Fibroblast of skin of left biceps (primary cell): ENCODE measurements around the gene GCNT4.
"Not testable (repeated sequence)": the region's sequence is repeated elsewhere in the genome, so short reads cannot be mapped to it uniquely, and the experiment has no call there.

Source experiments
- DNase-seq, 2 experiments: peaks; one replicate each; pipeline ENCODE4 v3.0.0-alpha.2; 2013; ENCODE audit warnings: low read depth in 2 of 2

GCNT4 gene, protein sequence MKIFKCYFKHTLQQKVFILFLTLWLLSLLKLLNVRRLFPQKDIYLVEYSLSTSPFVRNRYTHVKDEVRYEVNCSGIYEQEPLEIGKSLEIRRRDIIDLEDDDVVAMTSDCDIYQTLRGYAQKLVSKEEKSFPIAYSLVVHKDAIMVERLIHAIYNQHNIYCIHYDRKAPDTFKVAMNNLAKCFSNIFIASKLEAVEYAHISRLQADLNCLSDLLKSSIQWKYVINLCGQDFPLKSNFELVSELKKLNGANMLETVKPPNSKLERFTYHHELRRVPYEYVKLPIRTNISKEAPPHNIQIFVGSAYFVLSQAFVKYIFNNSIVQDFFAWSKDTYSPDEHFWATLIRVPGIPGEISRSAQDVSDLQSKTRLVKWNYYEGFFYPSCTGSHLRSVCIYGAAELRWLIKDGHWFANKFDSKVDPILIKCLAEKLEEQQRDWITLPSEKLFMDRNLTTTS

DNA sequence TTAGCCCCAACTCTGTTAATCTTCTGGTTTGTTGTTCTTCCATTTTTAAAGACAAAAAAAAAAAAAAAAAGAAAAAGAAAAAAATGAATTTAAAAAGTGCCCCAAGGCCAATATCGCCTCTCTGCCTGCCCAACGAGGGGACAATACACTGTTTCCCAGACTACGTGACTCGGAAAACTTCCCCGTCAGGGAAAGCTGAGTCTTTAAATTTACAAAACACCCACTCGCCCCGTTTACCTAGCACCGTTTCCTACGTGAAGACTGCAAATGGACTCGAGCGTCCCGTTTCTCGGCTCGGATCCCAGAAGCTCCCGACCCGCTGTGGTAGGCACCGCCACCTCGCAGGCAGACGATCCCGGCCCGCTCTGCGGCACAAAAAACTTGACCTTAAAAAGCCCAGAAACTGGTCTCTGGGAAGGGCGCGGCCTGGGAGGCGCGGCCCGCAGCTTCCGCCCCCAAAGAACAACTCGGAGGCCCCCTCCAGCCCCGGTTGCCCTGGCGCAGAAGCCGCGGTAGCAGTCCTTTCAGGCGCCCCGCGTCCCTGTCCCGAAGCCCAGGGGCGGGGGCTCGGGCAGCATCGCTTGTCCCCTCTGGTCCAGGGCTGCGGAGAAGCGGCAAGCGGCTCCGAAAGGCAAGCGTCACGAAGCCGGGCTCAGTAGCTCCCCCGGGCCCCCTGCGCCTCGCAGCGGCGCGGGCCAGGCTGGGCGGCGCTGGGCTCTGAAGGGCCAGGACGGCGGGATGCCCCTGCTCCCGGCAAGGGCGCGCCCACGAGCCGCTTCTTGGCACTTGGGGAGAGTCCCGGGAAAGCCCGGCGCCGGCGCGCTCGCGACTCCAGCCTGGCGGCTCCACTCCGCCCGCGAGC lies at the start of gene GCNT4:
GCNT4 (minus strand) TSS at position 367 of the 862 bp plus-strand sequence. CDS start 22,521 bp downstream, outside the sequence.
- no peak for DNase-seq

- not testable (repeated sequence) for DNase-seq
Measured at GRCh38 chr5:75095956-75096355, 43.6 kb upstream of the GCNT4 start.

- no peak for DNase-seq
Measured at GRCh38 chr5:75091597-75091996, 39.2 kb upstream of the GCNT4 start.

DNA sequence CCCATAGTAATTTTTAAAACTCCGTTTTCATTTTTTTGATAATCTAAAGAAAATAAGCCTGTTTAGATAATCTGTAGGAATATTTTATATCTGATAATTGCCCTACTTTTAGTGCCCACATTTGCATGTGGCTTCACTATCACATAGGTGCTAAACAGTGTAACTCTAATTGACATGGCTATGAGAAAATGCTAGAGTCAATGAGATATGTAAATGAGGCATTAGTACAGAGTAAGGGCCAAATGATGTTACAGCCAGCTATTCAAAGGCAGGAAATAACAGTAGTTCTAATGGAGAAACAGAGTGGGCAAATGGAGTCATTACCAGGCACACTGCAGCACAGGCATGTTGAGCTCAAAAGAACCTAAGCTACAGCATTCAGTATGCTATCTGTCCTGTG lies 37.3 kb upstream of the GCNT4 start:
- DNase-seq: no peak

- no peak for DNase-seq
Measured at GRCh38 chr5:75089137-75089536, 36.8 kb upstream of the GCNT4 start.

- no peak for DNase-seq
Measured at GRCh38 chr5:75088648-75089047, 36.3 kb upstream of the GCNT4 start.

- no peak for DNase-seq
Measured at GRCh38 chr5:75081510-75081909, 29.2 kb upstream of the GCNT4 start.

GRCh38 chr5:75079346-75079745 lies 27.0 kb upstream of the GCNT4 start:
- DNase-seq: not testable (repeated sequence)

DNA sequence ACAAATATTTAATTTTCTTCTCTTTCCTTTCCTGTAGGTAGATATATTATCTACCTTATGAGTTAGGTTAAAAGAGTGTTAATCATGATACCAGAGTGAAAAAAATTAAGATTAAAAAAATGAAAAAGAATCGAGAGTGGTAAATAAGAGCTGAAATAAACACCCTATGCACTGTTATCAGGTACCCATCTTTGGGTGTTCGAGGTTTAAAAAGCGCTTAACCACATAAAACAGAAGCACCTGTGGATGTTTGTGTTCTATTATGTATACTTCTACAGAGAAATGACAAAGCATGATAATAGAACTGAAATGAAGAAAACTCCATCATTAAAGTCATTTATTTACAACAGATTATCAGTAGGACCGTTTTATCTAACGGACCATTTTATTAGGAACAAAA lies 25.7 kb upstream of the GCNT4 start:
- DNase-seq: no peak

- no peak for DNase-seq
Measured at GRCh38 chr5:75072061-75072460, 19.7 kb upstream of the GCNT4 start.

DNA sequence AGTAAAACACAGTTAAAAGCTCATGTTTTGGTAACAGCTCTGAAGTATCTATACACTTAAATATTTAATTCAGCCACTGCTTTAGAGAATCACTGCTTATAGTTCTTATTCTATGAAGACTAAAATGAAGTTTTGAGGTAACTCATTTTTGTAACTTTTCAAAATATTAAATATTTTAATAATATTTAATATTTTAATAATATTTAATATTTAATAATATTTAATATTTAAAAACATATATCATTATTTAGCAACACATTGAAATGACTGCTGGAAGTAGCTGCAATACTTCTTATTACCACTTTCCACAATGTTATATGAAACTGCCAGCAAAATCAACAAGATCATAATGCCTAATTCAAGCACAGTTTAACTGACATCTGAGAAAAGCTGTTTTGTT lies 18.7 kb upstream of the GCNT4 start:
- no peak for DNase-seq

- DNase-seq: no peak
Measured at GRCh38 chr5:75067434-75067833, 15.1 kb upstream of the GCNT4 start.

GRCh38 chr5:75062925-75063531 lies 10.7 kb upstream of the GCNT4 start:
- no peak for DNase-seq

- no peak for DNase-seq
Measured at GRCh38 chr5:75059912-75060545, 7.7 kb upstream of the GCNT4 start.

DNA sequence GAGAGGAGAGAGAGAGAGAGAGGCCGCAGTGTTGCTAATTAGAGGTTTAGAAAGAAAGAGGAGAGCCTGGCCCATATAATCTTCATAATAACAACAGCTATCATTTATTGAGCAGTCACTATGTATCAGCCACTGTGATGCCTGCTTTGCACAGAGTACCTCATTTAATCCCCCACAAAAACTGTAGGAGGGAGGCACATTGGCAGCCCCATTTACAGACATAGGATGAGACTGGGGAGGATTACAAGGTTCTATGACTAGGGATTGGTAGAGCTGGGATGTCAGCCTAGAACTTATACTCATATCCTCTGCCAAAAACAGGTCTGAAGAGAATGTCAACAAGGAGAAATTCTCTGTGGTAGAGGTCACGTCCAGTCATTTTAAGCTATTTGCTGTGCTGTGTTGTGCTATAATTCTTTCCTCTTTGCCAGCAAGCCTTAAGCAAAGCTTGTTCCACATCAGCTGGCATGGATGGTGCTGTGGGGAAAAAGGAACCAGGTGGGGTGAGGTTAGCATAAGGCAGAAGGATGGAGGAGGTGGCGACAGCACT lies 6.7 kb upstream of the GCNT4 start:
- no peak for DNase-seq

GRCh38 chr5:75057561-75057960 lies 5.2 kb upstream of the GCNT4 start:
- DNase-seq: no peak

DNA sequence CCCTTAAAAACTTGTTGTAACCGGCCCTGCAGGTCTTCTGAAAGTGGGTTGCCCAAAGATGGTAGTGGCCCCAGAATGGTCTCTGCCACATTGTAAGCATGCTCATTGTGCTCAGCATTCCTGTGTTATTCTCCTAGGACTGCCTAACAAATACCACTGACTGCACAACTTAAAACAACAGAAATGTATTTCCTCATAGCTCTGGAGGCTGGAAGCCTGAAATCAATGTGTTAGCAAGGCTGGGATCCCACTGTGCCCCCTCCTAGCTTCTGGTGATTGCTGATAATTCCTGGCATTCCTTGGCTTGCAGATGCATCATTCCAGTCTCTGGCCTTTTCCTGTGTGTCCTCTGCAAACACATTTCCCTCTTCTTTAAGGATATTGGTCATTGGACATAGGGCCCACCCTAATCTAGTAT lies 3.4 kb upstream of the GCNT4 start:
- peak; percentile 47 to 53 for DNase-seq

DNA sequence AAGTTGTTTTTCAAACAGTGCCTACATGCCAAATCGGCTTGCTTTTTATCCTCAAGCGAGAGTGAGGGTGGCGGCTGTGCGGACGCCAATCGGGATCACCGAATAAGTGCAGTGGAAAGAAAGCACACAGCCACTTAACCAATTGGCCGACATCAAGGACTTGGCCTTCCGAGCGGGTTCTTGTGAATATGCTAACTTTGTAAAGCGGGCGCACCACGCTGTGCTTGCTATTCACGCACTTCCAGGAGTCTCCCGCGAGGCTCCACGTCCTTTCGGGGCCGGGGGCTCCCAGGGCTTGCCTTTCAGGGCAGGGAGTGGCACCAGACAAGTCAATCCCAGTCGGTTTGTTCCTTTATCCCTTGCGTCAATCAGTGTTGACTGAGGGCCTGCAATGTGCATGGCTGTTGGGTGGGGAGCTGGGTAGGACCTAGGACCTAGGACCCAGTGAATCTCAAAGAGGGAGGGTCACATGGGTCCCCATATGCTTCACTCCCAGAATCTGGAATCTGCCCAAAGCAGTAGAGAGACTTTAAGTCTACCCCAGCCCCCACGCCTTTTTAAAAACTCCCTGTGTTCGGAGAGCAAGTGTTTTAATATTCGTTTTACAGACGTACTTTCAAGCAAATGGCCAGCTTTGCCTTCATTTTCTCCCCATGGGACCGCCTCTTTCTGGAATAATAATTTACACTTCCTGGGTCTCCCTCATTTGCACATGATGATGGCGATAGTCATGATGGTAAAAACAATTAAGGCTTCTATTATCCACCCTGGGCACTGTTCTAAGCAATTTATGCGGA lies 2.0 kb upstream of the GCNT4 start:
- no peak for DNase-seq

DNA sequence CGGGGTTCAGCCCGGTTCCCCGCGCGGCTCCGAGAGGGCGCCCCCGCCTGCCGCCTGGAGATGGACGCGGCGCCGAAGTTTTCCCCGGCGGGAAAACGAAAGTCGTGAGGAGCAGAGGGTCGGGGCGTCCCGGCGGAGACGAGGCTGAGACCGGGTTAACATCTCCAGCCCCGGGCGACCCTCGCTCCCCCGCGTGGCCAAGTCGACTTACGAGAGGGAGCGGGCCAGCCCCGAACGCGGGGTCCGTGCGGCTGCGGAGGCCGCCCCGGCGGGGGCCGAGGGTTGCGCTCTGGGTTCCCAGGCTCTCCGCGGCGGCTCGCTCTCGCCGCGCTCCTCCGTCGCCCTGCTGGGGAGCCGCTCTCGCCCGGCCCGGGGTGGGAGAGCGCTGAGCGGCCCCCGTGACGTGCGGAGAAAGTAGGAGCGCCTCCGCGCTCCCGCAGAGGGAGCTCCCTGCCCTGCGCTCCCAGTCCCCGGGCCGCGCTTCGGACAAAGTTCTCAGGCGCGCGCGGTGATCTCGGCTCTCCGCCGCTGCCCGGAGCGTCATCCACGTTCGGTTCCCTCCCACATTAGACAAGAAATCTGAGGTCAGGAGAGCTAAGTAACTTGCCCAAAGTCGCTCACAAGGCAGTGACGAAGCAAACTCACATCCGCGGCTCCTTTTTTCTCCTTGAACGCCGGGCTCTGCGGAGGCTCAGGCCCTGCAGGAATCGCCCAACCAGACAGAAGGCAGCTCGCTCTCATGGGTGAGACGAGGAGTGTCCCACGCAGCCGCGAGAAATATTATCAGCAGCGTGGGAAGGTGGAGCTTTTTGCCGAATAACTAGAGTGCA lies 1.2 kb upstream of the GCNT4 start:
- peak; percentile 38 to 40 for DNase-seq

GRCh38 chr5:75053054-75053303 lies 621 bp upstream of the GCNT4 start:
- no peak for DNase-seq
